SIG-M5 (cell line): ENCODE measurements around the gene REEP6.
"Not testable (repeated sequence)": the region's sequence is repeated elsewhere in the genome, so short reads cannot be mapped to it uniquely, and the experiment has no call there.

Experiments used
- DNase-seq: peaks from one replicate; lab custom pipeline; 2025; lab: John Stamatoyannopoulos, UW

Gene REEP6

DNA sequence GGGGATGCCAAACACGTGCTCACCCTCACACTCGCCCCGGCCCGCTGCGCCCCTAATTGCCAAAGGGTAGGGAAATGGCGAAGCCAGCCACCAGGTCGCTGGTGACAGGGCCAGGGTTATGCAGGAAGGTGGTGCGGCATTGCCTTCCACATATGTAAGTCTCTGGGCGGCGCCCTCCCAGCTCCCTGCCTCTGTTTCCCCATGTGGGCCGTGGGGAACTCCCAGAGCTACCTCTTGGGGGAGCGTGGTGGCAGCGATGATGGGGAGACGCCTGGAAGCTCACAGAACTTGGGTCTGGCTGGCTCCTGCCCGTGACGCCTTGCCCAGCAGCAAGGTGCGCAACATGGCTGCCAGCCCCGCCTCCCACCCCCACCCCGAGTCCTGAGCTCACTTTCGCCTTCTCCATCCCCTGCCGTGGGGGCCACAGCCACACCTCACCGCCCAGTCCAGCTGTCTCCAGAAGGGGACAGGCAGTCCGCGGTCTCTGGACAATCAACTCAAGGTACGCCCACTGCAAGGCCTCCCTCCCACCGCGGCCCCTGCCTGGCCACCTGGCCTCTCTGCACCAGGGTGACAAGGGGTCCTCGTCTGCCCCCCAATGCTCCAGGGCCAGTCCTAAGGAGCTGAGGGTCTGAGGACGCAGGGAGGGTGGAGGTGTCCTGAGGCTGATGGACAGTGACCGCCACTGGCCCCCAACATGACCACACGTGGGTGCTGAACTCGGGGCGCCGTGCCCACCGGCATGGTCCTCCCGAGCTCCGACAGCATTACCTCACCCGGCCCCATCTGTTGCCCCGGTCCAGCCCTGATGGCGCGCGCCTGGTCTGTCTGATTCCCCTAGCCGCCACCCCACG lies 18.5 kb upstream of the REEP6 start:
- DNase-seq: no peak

GRCh38 chr19:1473085-1473851 lies 17.7 kb upstream of the REEP6 start:
- no peak for DNase-seq

DNA sequence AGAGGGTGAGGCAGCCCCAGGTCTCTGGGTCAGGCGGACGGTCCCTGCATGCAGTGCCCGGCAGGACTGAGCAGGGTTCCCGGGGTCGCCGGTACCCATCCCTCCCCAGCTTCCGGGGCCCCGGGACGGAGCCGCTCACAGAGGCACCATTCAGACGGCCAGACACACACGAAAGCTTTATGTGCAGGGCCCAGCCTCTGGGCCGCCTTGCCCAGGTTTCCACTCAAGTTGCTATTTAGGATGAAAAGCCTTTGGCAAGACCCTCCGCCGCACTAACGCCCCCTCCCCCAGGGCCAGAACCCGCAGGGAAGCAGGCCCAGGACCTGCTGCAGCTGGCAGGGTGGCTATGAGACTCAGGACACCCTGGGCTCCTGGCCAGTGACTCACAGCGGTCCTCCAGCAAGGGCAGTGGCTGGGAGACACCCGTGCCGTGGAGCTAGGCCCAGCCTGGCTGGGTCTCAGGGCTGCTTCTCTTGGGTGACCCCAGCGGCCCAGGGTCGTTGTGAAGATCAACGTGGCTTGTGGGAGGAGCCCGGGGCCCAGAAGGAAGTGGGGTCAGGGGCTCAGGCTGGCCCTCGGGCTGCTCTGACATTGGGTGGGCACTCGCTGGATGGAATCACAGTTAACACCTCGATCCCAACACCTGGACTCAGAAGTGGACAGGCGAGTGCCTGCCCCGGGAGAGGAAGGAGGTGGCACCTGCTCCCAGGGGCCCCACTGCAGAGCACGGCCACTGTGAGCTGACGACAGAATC lies 16.8 kb upstream of the REEP6 start:
- no peak for DNase-seq

DNA sequence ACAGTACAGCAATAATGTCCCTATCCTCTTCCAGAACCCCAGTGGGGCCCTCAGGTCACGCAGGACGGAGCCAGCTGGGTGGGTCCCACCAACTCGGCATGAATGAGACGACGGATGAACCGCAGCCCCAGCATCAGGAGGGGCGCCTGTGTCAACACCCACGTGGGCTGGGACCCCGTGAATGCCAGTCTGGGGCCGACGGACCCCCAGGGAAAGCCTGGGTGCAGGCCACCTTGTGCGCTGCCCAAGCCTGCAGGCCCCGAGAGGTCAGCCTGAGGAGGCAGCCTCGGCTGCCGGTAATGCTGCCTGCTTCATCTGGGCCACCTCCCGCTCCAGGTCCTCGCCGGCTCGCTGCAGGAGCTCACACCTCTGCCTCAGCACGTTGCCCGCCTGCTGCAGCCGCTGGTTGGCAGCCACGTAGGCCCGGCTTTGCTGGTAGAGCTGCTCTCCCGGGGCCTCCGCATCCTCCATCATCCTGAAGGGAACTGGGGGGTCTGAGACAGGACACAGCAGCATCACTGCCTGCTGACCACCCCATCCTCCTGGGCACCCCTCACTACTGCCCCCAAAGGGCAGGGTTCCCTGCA lies 16.1 kb upstream of the REEP6 start:
- no peak for DNase-seq

GRCh38 chr19:1475751-1476437 lies 15.1 kb upstream of the REEP6 start:
- no peak for DNase-seq

- not testable (repeated sequence) for DNase-seq
Measured at GRCh38 chr19:1477056-1477455, 13.9 kb upstream of the REEP6 start.

- DNase-seq: peak; percentile 44
Measured at GRCh38 chr19:1478934-1479707, 11.9 kb upstream of the REEP6 start, which contains the start of gene C19orf25. C19orf25 (minus strand) TSS chr19:1479215; CDS start chr19:1478903, 312 bp downstream.

- DNase-seq: no peak
Measured at GRCh38 chr19:1481224-1481892, 9.6 kb upstream of the REEP6 start.

DNA sequence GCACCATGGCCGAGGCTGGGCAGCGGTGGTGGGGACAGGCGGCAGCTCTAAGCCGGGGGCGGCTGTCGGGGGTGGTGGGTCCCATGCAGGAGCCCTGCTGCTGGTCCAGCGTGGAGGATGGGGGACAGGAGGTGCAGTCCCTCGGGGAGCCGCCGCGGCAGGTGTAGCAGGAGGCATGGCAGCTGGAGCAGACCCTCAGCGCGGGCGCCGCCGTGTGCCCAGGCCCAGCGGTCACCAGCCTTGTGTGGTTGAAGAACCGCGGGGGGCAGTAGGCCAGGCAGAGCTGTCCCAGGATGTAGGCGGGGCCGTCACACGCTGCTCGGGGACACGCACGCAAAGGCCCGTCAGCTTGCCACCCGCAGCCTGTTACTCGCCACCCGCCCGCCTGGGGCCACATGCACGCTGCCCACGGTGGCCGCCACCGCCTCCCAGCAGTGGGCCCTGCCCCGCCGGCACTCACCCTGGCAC lies 9.1 kb upstream of the REEP6 start:
- no peak for DNase-seq

DNA sequence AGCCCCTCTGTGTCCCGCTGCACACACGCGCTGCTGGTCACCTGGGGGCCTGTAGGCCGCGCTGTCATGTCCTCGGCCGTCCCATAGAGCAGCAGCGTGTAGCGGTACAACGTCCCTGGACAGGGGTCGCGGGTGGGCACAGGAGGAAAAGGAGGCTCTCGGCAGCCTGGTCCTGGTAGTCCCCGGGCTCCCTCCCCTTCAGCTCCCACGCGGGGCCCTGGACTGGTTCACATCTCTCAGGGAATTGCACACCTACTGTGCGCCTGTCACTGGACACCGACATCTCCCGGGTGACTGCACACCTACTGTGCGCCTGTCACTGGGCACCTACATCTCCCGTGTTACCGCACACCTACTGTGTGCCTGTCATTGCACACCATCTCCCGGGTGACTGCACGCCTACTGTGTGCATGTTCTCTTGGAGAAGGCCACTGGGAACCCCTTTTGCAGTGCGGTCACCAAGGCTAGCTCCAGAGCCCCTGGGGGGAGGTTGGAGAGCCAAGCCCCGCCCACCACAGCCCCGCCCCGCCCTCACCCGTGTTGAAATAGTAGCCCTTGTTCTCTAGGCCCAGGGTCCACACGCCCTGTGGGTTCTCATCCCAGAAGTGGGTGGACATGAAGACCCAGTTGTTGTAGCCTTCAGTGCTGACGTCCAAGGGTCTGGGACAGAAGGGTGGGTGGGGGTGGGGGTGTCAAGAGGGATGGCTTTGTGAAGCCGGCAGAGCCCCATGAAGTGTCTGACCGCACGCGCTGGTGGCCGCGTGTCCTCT lies 8.4 kb upstream of the REEP6 start:
- no peak for DNase-seq

DNA sequence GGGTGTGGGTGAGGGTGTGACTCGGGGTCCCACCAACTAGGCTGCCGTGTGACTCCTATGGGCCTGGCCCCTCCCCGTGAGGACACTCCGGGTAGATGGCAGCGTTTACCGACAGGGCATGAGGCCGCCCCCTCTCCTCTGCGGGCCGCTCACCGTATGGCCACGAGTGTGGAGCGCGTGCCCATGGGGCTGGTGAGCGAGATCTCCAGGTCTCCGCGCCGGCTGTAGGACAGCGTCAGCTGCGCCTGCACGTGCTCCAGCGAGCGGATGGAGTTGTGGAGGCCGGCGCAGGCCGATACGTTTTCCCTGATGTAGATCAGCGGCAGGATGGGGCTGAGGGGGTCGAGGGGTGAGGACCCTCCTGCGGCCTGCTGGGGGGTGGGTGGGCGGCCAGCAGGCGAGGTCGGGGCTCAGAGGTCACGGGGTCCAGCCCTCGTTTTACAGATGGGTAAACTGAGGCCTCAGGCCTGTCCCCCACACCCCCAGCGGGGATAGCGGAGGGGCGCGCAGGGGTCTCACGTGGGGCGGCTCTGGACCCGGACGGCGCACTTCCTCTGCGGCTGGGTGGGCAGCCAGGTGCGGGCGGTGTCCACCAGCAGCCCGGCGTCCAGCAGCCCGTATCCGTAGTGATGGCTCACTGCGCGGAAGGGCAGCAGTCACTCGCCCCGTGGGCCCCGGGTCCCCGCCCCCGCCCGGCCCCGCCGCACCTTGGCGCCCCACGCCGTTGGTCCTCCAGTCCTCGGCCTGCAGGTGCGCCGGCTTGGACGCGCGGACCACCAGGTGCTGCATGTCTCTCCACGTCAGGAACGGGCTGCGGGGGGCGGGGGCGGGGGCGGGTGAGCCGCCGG lies 7.6 kb upstream of the REEP6 start:
- DNase-seq: no peak

GRCh38 chr19:1483979-1484428 lies 7.0 kb upstream of the REEP6 start:
- DNase-seq: no peak

- DNase-seq: no peak
Measured at GRCh38 chr19:1486720-1487575, 4.0 kb upstream of the REEP6 start.

- DNase-seq: no peak
Measured at GRCh38 chr19:1487576-1488281, 3.3 kb upstream of the REEP6 start.

GRCh38 chr19:1488282-1488601 lies 2.7 kb upstream of the REEP6 start:
- no peak for DNase-seq

- no peak for DNase-seq
Measured at GRCh38 chr19:1489463-1490310, 1.3 kb upstream of the REEP6 start.
